Ascending aorta (tissue), 2 donors: ENCODE data around the gene ZPLD1. TPM values are rescaled to one million over a fixed set of nuclear protein-coding genes. Genes with fewer than 3 reads are reported as not detected.

ENCODE experiments used
- DNase-seq, 2 donors: peaks; one replicate each; pipeline ENCODE4 v3.0.0-alpha.2; 2019; ENCODE audit warnings: low spot score in 2 of 2
- H3K27ac ChIP-seq, 2 donors: fragments of 200-600 bp; sonication (generic); one replicate each; pipeline ENCODE4 v1.5.1; 2016 to 2017; ENCODE audit warnings: mild to moderate bottlenecking in 1 of 2
- H3K27me3 ChIP-seq: fragments of 200-600 bp; sonication (generic); one replicate; pipeline ENCODE4 v1.5.1; 2017
- H3K36me3 ChIP-seq, 2 donors: fragments of 200-600 bp; sonication (generic); one replicate each; pipeline ENCODE4 v1.5.1; 2016
- H3K4me1 ChIP-seq, 2 donors: fragments of 200-600 bp; sonication (generic); one replicate each; pipeline ENCODE4 v1.5.1; 2016 to 2017; ENCODE audit warnings: mild to moderate bottlenecking in 1 of 2
- H3K4me3 ChIP-seq, 2 donors: fragments of 200-600 bp; sonication (generic); one replicate each; pipeline ENCODE4 v1.5.1; 2016 to 2017; ENCODE audit warnings: mild to moderate bottlenecking in 1 of 2
- H3K9me3 ChIP-seq, 2 donors: fragments of 200-600 bp; sonication (generic); one replicate each; pipeline ENCODE4 v1.5.1; 2016
- intact Hi-C: fragments of 100-400 bp; cut with DNase I; formaldehyde crosslinking; loops from one replicate; pipeline ENCODE4 v1.15.1; 2023
- total RNA-seq: library from RNA; depleted of rRNA; stranded (reverse); fragments of >200 nt; gene quantifications from one replicate; pipeline ENCODE4 v1.1.0, GENCODE V29; 2016
- TF ChIP-seq, protein P1 (sequence below), 3 experiments: fragments of 200-600 bp in 2 of 3; fragments of 450-650 bp in 1 of 3; sonication (generic) in 2 of 3; IDR thresholded peaks; one replicate each; pipeline ENCODE4 v1.5.1; 2016 to 2019; ENCODE audit warnings: antibody characterized with exemption in 3 of 3, mild to moderate bottlenecking in 1 of 3, moderate library complexity in 1 of 3

Gene ZPLD1
- total RNA-seq, 1 donor from 2014 or later, result not detected

DNA sequence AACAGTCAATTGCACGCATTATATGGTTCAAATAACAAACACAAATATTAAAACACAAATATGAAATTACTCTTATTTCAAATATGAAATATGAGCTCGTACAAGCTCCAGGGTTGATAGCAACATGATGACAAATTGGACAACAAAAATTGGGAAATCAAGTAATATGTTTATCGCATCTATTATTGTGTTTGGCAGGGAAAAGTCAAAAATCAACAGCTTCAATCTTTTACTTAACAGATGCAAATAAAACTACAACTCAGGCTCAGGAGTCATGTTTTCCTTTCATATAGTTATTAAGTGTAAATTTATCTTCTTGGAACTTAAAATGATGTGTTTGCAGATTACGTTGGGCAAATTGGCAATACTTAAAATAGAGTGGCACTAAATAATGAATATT lies 41.4 kb downstream of the ZPLD1 start:
- DNase-seq, result no peak
- H3K9me3 ChIP-seq, result no peaks in the 10 kb centered on the region
- no peak overlapping the region for H3K27ac ChIP-seq
- H3K36me3 ChIP-seq, result no peaks in the 10 kb centered on the region
- no peaks in the 10 kb centered on the region for H3K27me3 ChIP-seq
- no peaks in the 10 kb centered on the region for H3K4me1 ChIP-seq
- TF ChIP-seq, protein P1, sequence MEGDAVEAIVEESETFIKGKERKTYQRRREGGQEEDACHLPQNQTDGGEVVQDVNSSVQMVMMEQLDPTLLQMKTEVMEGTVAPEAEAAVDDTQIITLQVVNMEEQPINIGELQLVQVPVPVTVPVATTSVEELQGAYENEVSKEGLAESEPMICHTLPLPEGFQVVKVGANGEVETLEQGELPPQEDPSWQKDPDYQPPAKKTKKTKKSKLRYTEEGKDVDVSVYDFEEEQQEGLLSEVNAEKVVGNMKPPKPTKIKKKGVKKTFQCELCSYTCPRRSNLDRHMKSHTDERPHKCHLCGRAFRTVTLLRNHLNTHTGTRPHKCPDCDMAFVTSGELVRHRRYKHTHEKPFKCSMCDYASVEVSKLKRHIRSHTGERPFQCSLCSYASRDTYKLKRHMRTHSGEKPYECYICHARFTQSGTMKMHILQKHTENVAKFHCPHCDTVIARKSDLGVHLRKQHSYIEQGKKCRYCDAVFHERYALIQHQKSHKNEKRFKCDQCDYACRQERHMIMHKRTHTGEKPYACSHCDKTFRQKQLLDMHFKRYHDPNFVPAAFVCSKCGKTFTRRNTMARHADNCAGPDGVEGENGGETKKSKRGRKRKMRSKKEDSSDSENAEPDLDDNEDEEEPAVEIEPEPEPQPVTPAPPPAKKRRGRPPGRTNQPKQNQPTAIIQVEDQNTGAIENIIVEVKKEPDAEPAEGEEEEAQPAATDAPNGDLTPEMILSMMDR (IDR thresholded peaks at IDR 0.05), result no peak
- intact Hi-C loops, result no loop called here
- H3K4me3 ChIP-seq, result no peak overlapping the region

DNA sequence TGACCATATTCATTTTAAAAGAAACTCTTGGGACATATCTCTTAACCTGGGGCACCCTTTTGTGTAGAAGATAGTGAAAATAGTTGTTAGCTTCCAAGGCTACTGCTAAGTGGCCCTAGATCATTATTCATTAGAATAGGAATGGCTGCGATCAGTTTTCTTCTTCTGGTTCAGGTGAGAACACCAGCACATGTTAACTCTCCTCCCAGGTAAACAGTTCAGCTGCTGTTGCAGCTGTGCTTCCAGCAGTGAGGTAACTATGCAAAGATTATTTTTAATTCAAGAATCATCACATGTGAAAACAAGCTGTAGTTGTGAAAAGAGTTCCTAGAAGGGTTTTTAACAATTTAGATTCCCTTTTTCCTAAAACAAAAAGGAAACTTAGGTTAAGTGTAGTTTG lies 43.3 kb downstream of the ZPLD1 start:
- no peak for DNase-seq
- intact Hi-C loops, result no loop called here
- Histone ChIP-seq H3K4me1 (no peaks in the 10 kb centered on the region), H3K9me3 (no peaks in the 10 kb centered on the region), H3K27me3 (no peaks in the 10 kb centered on the region), H3K36me3 (no peaks in the 10 kb centered on the region), H3K27ac (no peak overlapping the region), H3K4me3 (no peak overlapping the region)
- TF ChIP-seq, protein P1 (IDR thresholded peaks at IDR 0.05), result no peak

DNA sequence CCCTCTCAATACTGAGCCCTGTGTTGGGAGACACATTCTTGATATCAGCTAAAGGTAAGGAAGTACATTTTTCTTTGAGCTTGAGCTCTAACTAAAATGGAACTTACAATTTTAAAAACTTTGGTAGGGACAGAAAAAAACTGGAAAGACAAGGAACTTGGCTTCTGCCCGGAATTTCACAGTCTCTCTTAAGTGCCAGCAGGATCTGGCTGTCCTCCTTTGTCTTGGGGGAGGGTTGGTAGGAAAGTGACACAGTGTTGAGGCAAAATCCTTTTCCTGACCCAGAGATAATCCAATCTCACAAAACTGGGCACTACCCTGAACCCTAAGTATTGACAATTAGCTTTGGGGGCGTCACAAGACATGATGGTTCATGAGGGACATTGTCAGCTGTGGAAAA lies 45.3 kb downstream of the ZPLD1 start:
- Histone ChIP-seq H3K4me1 (no peaks in the 10 kb centered on the region), H3K27ac (no peak overlapping the region), H3K9me3 (no peaks in the 10 kb centered on the region), H3K27me3 (no peaks in the 10 kb centered on the region), H3K36me3 (no peaks in the 10 kb centered on the region), H3K4me3 (no peak overlapping the region)
- DNase-seq, result no peak
- intact Hi-C loops, result no loop called here
- TF ChIP-seq, protein P1 (IDR thresholded peaks at IDR 0.05), result no peak

DNA sequence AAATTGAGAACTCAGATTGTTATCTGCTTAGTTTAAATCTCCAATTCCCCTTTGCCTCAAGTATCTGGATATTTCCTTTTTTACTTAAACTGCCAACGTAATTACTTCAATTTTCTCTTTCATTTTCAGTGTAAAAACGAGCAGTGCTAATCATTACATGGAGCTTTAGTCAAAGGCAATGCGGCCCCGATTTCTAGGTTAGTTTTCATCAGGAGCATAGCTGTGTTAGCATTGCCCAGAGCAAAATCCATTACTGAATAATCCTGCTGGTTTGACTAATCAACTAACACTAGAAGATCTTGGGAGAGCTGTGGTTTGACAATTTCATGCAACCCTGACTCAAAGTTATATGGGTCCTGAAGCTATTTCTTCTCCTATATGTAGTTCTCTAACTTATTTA lies 46.2 kb downstream of the ZPLD1 start:
- TF ChIP-seq, protein P1 (IDR thresholded peaks at IDR 0.05), result no peak
- Histone ChIP-seq H3K9me3 (no peaks in the 10 kb centered on the region), H3K27me3 (no peaks in the 10 kb centered on the region), H3K4me1 (no peaks in the 10 kb centered on the region), H3K36me3 (no peaks in the 10 kb centered on the region), H3K27ac (no peak overlapping the region), H3K4me3 (no peak overlapping the region)
- intact Hi-C loops, result no loop called here
- no peak for DNase-seq

DNA sequence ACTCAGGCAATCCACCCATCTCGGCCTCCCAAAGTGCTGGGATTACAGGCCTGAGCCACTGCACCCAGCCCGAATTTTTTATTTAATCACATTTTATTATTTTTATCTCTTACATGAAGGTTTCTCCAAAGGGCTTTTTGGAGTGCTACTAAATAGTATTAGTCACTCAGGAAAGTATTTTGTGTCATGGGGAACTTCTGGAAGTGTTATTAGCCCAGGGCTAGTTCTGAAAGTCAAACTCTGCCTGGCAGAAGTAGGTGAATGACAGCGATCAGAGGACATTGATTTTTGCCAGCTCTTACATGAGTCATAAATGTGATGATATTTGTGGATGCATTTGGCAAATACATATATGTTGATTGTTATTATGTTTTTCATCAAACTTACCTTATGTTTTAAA lies 48.7 kb downstream of the ZPLD1 start:
- Histone ChIP-seq H3K27me3 (no peaks in the 10 kb centered on the region), H3K9me3 (no peaks in the 10 kb centered on the region), H3K27ac (no peak overlapping the region), H3K4me3 (no peak overlapping the region), H3K4me1 (no peaks in the 10 kb centered on the region), H3K36me3 (no peaks in the 10 kb centered on the region)
- intact Hi-C loops, result no loop called here
- TF ChIP-seq, protein P1 (IDR thresholded peaks at IDR 0.05), result no peak
- no peak for DNase-seq

DNA sequence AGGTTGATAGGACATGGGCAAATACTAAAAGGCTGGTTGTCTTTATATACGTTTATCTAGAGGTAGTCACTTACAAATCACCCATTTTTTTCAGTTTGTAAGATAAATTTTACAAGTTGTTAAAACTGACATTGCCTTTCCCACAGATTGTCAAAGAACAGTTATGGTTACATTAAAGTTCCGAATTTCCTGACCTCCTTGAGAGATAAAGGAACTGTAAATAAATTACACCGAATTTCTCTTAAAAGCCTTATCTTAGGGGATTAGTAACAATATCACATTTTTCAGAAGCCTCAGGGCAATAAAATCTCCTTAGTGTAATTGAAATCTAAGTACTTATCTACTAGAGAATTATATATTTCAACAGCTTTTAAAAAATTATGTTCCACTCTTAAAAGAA lies 49.5 kb downstream of the ZPLD1 start:
- Histone ChIP-seq H3K9me3 (no peaks in the 10 kb centered on the region), H3K27ac (no peak overlapping the region), H3K4me1 (no peaks in the 10 kb centered on the region), H3K4me3 (no peak overlapping the region), H3K27me3 (no peaks in the 10 kb centered on the region), H3K36me3 (no peaks in the 10 kb centered on the region)
- DNase-seq, result no peak
- intact Hi-C loops, result no loop called here
- TF ChIP-seq, protein P1 (IDR thresholded peaks at IDR 0.05), result no peak
